GM12891 (cell line): ENCODE results near the gene GALNT13.

Experiments
- DNase-seq: peaks from one replicate; pipeline ENCODE4 v3.0.0; 2011; ENCODE audit warnings: low spot score; ENCODE audit not compliant: insufficient read length
- FAIRE-seq: peaks from 2 replicates; lab custom pipeline; 2011; peaks lifted over from hg19 to GRCh38; lab: Jason Lieb, UNC
- PAX5 ChIP-seq: IDR thresholded peaks from 2 replicates; pipeline ENCODE4 v1.6.1; 2011; ENCODE audit warnings: low read length, moderate library complexity, mild to moderate bottlenecking; ENCODE audit not compliant: insufficient read depth, severe bottlenecking
- POLR2A ChIP-seq: IDR thresholded peaks from 2 replicates; pipeline ENCODE4 v1.6.1; 2011; ENCODE audit warnings: low read depth, low read length, control low read depth
- POLR2AphosphoS5 ChIP-seq: IDR thresholded peaks from 2 replicates; pipeline ENCODE4 v1.6.1; 2011; ENCODE audit warnings: low read depth, low read length, control low read depth
- POU2F2 ChIP-seq: IDR thresholded peaks from 2 replicates; pipeline ENCODE4 v1.6.1; 2011; ENCODE audit warnings: low read depth, mild to moderate bottlenecking, control low read depth, low read length, moderate library complexity
- SPI1 ChIP-seq: IDR thresholded peaks from 2 replicates; pipeline ENCODE4 v1.6.1; 2011; ENCODE audit warnings: low read depth, low read length, control low read depth
- TAF1 ChIP-seq: IDR thresholded peaks from 2 replicates; pipeline ENCODE4 v1.6.1; 2011; ENCODE audit warnings: low read depth, low read length, control low read depth

The GALNT13 gene

GRCh38 chr2:154259030-154259429 lies 387.3 kb downstream of the GALNT13 start:
- no peak for TF ChIP-seq PAX5
- TF ChIP-seq SPI1: no peak
- TF ChIP-seq POU2F2: no peak
- TF ChIP-seq TAF1: no peak
- TF ChIP-seq POLR2A: no peak
- no peak for TF ChIP-seq POLR2AphosphoS5
- DNase-seq (no peak), FAIRE-seq (no peak)

- DNase-seq (no peak), FAIRE-seq (no peak)
- TF ChIP-seq PAX5 (no peak), POLR2A (no peak), POLR2AphosphoS5 (no peak), SPI1 (no peak), TAF1 (no peak)
Observed at GRCh38 chr2:154261473-154262027, 389.8 kb downstream of the GALNT13 start.

GRCh38 chr2:154263206-154263605 lies 391.5 kb downstream of the GALNT13 start:
- no peak for FAIRE-seq
- TF ChIP-seq POLR2A: no peak
- DNase-seq: no peak

DNA sequence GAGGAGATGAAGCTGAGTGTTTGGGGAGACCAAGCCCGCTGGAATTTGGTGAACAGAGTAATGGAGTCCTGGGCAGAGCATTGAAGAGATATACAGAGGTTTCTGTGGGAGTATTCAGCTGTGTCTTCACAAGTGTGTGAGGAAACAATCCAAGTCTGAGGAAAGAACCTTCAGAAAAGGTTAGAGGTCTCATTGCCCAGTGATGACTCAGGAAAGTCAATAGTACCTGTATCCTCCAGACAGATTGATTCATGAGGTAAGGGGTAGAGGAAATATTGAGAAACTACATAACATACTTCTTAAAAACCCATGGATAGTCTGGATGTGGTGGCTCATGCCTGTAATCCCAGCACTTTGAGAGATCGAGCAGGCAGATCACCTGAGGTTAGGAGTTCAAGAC lies 392.3 kb downstream of the GALNT13 start:
- DNase-seq (no peak), FAIRE-seq (no peak)
- TF ChIP-seq POLR2AphosphoS5 (no peak), SPI1 (no peak), POLR2A (no peak), PAX5 (no peak), POU2F2 (no peak), TAF1 (no peak)

- no peak for DNase-seq
Observed at GRCh38 chr2:154267983-154268382, 396.3 kb downstream of the GALNT13 start.

DNA sequence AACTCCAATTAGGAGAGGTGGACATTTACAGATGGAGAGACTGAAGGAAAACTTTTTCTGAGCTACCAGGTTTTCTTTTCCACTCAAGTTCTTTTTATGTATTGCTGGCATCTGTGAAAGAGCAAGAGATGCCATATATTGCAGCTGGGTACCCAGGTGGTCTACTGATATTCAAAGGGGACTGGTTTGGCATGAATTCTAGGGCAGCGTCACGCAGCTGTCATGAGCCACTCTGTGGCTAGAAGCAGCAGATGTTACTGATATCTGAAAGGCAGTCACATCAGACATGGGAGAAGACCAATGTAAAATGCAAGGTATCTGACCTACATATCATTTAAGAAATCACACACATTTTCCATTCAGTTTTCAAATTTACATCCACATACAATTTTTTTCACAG lies 408.8 kb downstream of the GALNT13 start:
- TF ChIP-seq POU2F2 (no peak), POLR2AphosphoS5 (no peak), SPI1 (no peak), TAF1 (no peak), POLR2A (no peak), PAX5 (no peak)
- FAIRE-seq: no peak
- DNase-seq: no peak

More at GRCh38 chr2:154267983-154268382, 396.3 kb downstream of the GALNT13 start:
- no peak for TF ChIP-seq TAF1
- no peak for TF ChIP-seq SPI1
- TF ChIP-seq POU2F2: no peak
- TF ChIP-seq PAX5: no peak
- no peak for TF ChIP-seq POLR2A
- FAIRE-seq: no peak

DNA sequence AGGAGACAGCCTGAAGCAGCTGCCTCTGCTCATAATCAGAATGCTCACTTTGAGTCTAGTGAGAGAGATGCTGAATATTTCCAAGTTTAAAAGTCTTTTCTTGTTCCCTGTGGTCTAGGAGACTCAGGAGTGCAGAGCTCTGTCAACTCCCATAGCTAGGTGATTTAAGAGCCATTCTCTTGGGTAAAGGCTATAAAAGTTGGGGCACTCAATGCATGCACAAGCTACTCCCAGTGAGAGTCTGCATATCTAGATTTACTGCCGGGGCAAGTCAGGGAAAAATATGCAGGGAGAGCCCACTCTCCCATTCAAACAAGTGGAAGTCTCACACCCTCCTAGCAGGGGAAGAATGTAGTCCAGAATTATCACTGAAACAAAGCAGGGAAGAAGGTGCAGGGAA lies 418.1 kb downstream of the GALNT13 start:
- no peak for DNase-seq
- TF ChIP-seq PAX5 (no peak), POU2F2 (no peak), POLR2A (no peak), TAF1 (no peak), SPI1 (no peak), POLR2AphosphoS5 (no peak)
- no peak for FAIRE-seq

DNA sequence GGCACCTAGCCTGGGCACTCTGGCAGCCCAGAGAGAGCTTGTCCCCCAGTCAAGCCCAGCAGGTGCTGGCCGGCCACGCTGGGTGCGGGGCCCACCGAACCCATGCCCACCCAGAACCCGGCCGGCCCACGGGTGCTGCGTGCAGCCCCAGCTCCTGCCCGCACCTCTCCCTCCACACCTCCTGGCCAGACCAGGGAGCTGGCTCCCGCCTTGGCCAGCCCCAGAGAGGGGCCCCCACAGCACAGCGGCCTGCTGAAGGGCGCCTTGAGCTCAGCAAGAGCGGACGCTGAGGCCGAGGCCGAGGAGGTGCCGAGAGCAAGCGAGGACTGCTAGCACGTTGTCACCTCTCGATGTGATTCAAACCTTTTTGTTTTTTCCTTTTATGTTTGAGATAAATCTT lies 419.8 kb downstream of the GALNT13 start:
- DNase-seq: no peak
- TF ChIP-seq POU2F2: no peak
- no peak for TF ChIP-seq SPI1
- TF ChIP-seq PAX5: no peak
- no peak for TF ChIP-seq POLR2AphosphoS5
- no peak for TF ChIP-seq TAF1
- no peak for TF ChIP-seq POLR2A
- FAIRE-seq: no peak

GRCh38 chr2:154291927-154292326 lies 420.2 kb downstream of the GALNT13 start:
- FAIRE-seq (no peak), DNase-seq (no peak)
- TF ChIP-seq POLR2AphosphoS5 (no peak), SPI1 (no peak), TAF1 (no peak), PAX5 (no peak), POU2F2 (no peak), POLR2A (no peak)

DNA sequence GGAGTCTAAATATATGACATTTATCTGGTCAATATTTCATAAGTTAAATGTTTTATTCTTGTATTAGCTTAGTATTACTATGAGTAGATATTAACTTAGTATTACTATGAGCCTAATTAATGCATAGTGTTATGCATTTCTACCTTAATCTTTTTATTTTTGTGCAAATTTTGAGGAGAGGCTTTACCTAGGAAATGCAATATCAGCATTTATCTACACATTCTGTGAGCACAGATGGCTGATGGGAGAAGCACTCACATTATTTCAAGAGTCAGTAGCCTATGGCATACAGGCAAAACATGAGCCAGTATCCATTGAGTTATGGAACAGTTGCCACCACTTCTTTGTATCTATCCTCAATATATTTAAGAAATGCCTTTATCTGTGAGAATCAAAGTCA lies 422.1 kb downstream of the GALNT13 start:
- no peak for TF ChIP-seq POLR2A
- no peak for TF ChIP-seq POU2F2
- TF ChIP-seq TAF1: no peak
- no peak for TF ChIP-seq POLR2AphosphoS5
- TF ChIP-seq SPI1: no peak
- no peak for TF ChIP-seq PAX5
- DNase-seq (no peak), FAIRE-seq (no peak)
